ENCODE data around the gene ATG14.
A peak's percentile ranks its signal among the peaks of the same experiment; 100 is the strongest.
"Not testable (repeated sequence)": the region's sequence is repeated elsewhere in the genome, so short reads cannot be mapped to it uniquely, and the experiment has no call there.

The ATG14 gene

GRCh38 chr14:55383541-55384140 is 28.0 kb downstream of the ATG14 start:
- DNase-seq = peak; percentile 94

- not testable (repeated sequence) for DNase-seq
Measured at GRCh38 chr14:55383056-55383466, 28.6 kb downstream of the ATG14 start.

- peak; percentile 78 for DNase-seq
Measured at GRCh38 chr14:55382483-55382882, 29.1 kb downstream of the ATG14 start.

- no peak for DNase-seq
Measured at GRCh38 chr14:55381561-55381960, 30.1 kb downstream of the ATG14 start.

- no peak for DNase-seq
Measured at GRCh38 chr14:55381040-55381439, 30.6 kb downstream of the ATG14 start.

- DNase-seq = no peak
Measured at GRCh38 chr14:55377236-55377635, 34.4 kb downstream of the ATG14 start.

GRCh38 chr14:55374771-55375170 is 36.9 kb downstream of the ATG14 start:
- DNase-seq = no peak

- peak; percentile 40 for DNase-seq
Measured at GRCh38 chr14:55373784-55374705, 37.6 kb downstream of the ATG14 start.

- no peak for DNase-seq
Measured at GRCh38 chr14:55372825-55373224, 38.8 kb downstream of the ATG14 start.

GRCh38 chr14:55372423-55372822 is 39.2 kb downstream of the ATG14 start:
- no peak for DNase-seq

- DNase-seq = peak; percentile 93
Measured at GRCh38 chr14:55370883-55371455, 40.7 kb downstream of the ATG14 start.

- no peak for DNase-seq
Measured at GRCh38 chr14:55366271-55366670, 45.4 kb downstream of the ATG14 start.

GRCh38 chr14:55361190-55361589 is 50.4 kb downstream of the ATG14 start:
- DNase-seq = no peak

- DNase-seq = no peak
Measured at GRCh38 chr14:55359307-55359706, 52.3 kb downstream of the ATG14 start.

- no peak for DNase-seq
Measured at GRCh38 chr14:55356913-55357312, 54.7 kb downstream of the ATG14 start.

GRCh38 chr14:55355922-55356321 is 55.7 kb downstream of the ATG14 start:
- no peak for DNase-seq

GRCh38 chr14:55354500-55354899 is 57.1 kb downstream of the ATG14 start:
- DNase-seq = peak; percentile 84

- no peak for DNase-seq
Measured at GRCh38 chr14:55353686-55354467, 57.8 kb downstream of the ATG14 start.

GRCh38 chr14:55352201-55352600 is 59.4 kb downstream of the ATG14 start:
- no peak for DNase-seq

GRCh38 chr14:55351111-55351510 is 60.5 kb downstream of the ATG14 start:
- no peak for DNase-seq

- DNase-seq = no peak
Measured at GRCh38 chr14:55350461-55350860, 61.2 kb downstream of the ATG14 start.

GRCh38 chr14:55349565-55349964 is 62.1 kb downstream of the ATG14 start:
- no peak for DNase-seq
